NCI-H1105 treated with DMSO at 0.1 percent for 48 hours (cell line): ENCODE results near the gene ANKS6.
"Not testable (repeated sequence)": the region's sequence is repeated elsewhere in the genome, so short reads cannot be mapped to it uniquely, and the experiment has no call there.

Experiments used
- DNase-seq: peaks from one replicate; lab custom pipeline; 2025; lab: John Stamatoyannopoulos, UW

The ANKS6 gene

DNA sequence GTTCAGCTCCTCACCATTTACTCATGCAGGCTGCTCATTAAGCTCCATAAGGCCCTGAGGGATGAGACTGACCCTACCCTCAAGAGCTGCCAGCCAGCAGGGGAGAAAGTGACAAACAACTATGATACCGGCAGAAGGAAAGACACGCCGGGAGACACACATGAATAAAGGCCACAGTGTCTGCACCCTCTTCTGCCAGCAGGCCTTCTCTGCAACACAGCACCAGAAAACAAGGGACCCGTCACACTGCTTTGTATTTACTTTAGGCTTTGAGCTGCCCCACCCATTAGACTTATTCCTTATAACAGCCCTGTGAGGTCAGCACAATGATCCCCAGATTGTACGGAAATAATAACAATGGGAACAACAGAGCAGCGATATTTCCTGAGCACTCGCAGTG is 94.8 kb downstream of the ANKS6 start:
- no peak for DNase-seq

GRCh38 chr9:98700801-98701200 is 95.6 kb downstream of the ANKS6 start:
- DNase-seq = no peak

- DNase-seq = no peak
Observed at GRCh38 chr9:98698856-98699255, 97.5 kb downstream of the ANKS6 start.

GRCh38 chr9:98694943-98695342 is 101.4 kb downstream of the ANKS6 start:
- no peak for DNase-seq

DNA sequence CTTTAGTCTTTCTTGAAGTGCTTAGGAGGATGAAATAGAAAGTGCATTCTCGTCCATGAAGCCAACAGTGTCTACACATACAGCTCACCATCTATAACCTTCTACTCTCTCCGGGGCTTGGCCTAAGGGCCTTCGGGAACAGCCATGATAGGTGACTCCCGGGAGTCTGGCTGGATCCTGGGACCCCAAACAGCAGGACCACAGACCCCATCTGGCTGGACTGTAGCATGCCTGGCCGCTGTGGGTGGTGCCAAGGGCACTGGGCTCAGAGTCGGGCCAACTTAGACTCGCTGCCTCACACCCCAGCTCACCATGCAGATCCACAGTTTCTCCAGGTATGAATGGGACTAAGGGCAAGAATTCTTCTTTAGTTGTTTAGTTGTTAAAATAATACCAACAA is 104.0 kb downstream of the ANKS6 start:
- no peak for DNase-seq

DNA sequence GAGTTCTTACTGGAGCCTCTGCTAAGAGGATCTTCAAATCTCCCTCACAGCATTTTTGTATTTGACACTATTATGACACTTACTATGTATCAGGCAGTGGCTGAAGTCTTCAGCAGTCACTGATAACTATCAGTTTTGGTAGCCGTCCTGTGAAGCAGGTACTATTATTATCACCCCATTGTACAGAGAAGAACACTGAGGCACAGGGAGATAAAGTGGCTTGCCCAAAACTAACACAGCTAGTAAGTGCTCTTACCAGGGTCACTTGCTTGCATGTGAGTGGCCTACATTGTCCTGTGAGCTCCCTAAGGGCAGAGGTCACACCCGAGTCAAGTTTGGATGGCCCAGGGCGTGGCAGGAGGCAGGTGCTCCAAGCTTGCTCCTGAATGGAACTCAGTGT is 104.5 kb downstream of the ANKS6 start:
- DNase-seq = no peak

DNA sequence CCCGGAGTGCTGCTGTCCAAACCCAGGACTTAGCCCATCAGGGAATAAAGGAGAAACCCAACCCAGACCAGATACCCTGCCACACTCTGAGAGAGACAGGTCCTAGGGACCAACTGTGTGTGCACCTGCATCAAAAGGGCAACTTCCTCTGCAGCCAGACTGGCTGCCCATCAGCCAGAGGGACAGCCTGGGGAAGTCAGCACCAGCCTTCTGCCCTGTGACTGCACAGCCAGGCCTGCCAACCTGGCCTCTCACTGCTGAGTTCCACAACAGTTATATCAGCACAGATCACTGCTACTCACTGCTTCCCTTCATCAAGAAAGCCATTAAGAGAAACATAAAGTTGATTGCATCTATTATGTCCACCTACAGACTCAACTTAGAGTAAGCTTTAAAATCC is 105.7 kb downstream of the ANKS6 start:
- DNase-seq = no peak

- no peak for DNase-seq
Observed at GRCh38 chr9:98688710-98689495, 107.5 kb downstream of the ANKS6 start.

DNA sequence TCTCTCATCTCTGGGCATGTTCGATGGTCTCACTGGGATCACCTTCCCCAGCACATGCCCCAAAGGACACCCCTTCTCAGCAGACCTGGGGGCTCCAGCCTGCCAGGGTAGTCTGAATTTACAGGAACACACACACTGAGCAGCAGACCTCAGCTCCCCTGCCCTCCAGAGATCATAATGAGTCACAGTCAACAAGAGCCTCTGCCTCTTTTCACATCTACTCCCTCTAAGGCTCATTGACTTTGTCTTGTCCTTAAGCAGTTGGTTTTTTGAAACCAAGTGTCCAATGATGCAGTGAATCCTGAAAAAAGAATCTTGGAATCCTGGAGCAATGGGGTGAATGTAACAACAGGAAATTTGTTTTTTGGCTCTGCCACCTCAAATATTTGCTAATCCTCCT is 108.4 kb downstream of the ANKS6 start:
- no peak for DNase-seq

GRCh38 chr9:98686961-98687855 is 109.1 kb downstream of the ANKS6 start:
- no peak for DNase-seq

DNA sequence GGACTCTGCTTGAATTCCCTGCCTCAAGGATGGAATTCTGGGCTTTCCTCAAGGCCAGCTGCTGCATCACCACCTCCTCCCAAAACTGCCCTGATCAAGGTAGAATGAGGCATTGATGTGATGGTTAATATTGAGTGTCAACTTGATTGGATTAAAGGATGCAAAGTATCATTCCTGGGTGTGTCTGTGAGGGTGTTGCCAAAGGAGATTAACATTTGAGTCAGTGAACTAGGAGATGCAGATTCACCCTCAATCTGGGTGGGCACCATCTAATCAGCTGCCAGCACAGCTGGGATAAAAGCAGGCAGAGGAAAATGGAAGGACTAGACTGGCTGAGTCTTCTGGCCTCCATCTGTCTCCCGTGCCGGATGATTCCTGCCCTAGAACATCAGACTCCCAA is 111.5 kb downstream of the ANKS6 start:
- DNase-seq = not testable (repeated sequence)
